GM18502 (cell line): ENCODE data around the gene SLC2A11.

ENCODE experiments used
- ATAC-seq: cut with Tn5 transposase; IDR thresholded peaks from one replicate; pipeline ENCODE4 v1.9.1; 2021; ENCODE audit warnings: mild to moderate bottlenecking; ENCODE audit not compliant: unreplicated experiment, poor library complexity

SLC2A11 gene

GRCh38 chr22:23857606-23858483 lies at the start of gene SLC2A11:
Gene SLC2A11 (plus strand): TSS chr22:23857875. CDS start chr22:23858000, 125 bp downstream.
- ATAC-seq = peak; percentile 90

- ATAC-seq = no peak
These were observed 45.3 kb upstream of the SLC2A11 start for GRCh38 chr22:23812378-23812777.

GRCh38 chr22:23815541-23816155 lies 42.0 kb upstream of the SLC2A11 start:
- ATAC-seq = no peak

- ATAC-seq = no peak
These were observed 41.3 kb upstream of the SLC2A11 start for GRCh38 chr22:23816156-23816976.

- ATAC-seq = no peak
These were observed 40.5 kb upstream of the SLC2A11 start for GRCh38 chr22:23817146-23817545.

- ATAC-seq = no peak
These were observed 39.1 kb upstream of the SLC2A11 start for GRCh38 chr22:23818541-23818940.

GRCh38 chr22:23820748-23821211 lies 36.9 kb upstream of the SLC2A11 start:
- ATAC-seq = no peak

- ATAC-seq = no peak
These were observed 35.5 kb upstream of the SLC2A11 start for GRCh38 chr22:23822101-23822671.

- no peak for ATAC-seq
These were observed 34.3 kb upstream of the SLC2A11 start for GRCh38 chr22:23823331-23823791.

- ATAC-seq = no peak
These were observed 33.0 kb upstream of the SLC2A11 start for GRCh38 chr22:23824476-23825245.

- ATAC-seq = no peak
These were observed 32.3 kb upstream of the SLC2A11 start for GRCh38 chr22:23825246-23825905.

GRCh38 chr22:23826510-23827350 lies 30.9 kb upstream of the SLC2A11 start:
- no peak for ATAC-seq

GRCh38 chr22:23827351-23827995 lies 30.2 kb upstream of the SLC2A11 start:
- no peak for ATAC-seq

GRCh38 chr22:23828800-23829680 lies 28.6 kb upstream of the SLC2A11 start:
- no peak for ATAC-seq

- no peak for ATAC-seq
These were observed 27.8 kb upstream of the SLC2A11 start for GRCh38 chr22:23829845-23830372.

GRCh38 chr22:23831261-23831660 lies 26.4 kb upstream of the SLC2A11 start:
- ATAC-seq = no peak
